LNCAP (cell line): ENCODE measurements around the gene ARFIP2.

ENCODE experiments used
- TF ChIP-seq, protein P1 (sequence below): fragments of 450-650 bp; IDR thresholded peaks from 2 replicates; pipeline ENCODE4 v1.5.1; 2017; ENCODE audit warnings: mild to moderate bottlenecking

The ARFIP2 gene

DNA sequence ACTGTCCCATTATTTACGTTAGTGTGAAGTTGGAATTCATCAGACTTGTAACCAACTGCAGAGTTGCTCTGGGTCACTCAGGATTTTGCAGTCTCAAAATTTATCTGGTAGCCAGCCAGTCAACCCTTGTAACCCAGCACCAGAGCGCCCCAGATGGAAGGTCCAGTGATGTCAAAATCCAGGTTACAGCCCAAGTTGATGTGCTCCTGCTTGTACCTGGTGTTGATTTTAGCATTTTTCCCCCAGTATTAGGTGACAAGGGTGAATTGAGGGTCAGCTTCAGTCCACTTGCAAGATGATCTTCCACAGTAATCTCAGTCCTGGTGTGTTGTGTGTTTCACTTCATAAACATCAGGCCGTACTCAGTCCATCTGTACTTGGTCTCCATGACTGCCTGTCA lies 7.7 kb upstream of the ARFIP2 start:
- TF ChIP-seq, protein P1, sequence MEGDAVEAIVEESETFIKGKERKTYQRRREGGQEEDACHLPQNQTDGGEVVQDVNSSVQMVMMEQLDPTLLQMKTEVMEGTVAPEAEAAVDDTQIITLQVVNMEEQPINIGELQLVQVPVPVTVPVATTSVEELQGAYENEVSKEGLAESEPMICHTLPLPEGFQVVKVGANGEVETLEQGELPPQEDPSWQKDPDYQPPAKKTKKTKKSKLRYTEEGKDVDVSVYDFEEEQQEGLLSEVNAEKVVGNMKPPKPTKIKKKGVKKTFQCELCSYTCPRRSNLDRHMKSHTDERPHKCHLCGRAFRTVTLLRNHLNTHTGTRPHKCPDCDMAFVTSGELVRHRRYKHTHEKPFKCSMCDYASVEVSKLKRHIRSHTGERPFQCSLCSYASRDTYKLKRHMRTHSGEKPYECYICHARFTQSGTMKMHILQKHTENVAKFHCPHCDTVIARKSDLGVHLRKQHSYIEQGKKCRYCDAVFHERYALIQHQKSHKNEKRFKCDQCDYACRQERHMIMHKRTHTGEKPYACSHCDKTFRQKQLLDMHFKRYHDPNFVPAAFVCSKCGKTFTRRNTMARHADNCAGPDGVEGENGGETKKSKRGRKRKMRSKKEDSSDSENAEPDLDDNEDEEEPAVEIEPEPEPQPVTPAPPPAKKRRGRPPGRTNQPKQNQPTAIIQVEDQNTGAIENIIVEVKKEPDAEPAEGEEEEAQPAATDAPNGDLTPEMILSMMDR: no peak

DNA sequence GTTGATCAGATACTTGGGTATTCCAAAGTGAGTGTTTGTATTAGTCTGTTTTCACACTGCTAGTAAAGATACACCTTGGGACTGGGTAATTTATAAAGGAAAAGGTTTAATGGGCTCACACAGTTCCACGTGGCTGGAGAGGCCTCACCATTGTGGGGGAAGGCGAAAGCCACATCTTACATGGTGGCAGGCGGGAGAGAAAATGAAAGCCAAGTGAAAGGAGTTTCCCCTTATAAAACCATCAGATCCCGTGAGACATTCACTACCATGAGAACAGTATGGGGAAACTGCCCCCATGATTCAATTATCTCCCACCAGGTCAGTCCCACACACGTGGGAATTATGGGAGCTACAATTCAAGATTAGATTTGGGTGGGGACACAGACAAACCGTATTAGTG lies 7.2 kb upstream of the ARFIP2 start:
- TF ChIP-seq, protein P1: no peak

DNA sequence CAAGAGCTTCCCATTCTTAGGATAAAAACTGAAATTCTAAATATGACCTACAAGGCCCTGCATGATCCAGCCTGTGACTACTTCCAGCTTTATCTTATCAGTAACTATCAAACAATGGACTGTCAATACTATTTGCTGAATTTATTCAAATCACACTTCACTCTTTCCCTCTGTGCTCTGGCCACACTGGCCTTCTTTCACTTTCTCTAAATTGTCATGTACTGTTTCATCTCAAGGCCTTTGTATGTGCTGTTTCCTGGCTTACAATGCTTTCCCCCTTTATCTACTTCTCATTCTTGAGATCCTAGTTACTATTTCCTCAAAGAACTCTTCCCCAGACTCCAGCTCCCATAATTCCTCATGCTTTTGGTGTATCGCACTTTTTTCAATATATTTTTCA lies 5.8 kb upstream of the ARFIP2 start:
- TF ChIP-seq, protein P1: no peak

DNA sequence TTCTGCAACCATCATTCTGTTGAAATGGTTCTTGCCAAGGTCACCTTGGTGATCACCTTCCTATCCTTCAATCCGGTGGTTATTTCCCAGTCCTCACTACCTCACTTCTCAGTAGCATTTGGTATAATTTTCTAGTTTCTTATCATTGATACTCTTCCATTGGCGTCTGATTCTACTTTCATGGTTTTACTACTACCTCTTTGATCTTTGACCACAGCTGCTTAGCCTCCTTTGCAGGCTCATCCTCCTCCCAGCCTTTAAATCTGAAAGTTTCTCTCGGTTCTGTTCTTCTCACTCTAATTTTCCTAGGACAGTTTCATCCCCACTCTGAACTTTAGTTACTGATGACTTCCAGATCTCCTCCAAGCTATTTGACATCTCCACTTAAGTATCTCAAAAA lies 5.1 kb upstream of the ARFIP2 start:
- TF ChIP-seq, protein P1: no peak

DNA sequence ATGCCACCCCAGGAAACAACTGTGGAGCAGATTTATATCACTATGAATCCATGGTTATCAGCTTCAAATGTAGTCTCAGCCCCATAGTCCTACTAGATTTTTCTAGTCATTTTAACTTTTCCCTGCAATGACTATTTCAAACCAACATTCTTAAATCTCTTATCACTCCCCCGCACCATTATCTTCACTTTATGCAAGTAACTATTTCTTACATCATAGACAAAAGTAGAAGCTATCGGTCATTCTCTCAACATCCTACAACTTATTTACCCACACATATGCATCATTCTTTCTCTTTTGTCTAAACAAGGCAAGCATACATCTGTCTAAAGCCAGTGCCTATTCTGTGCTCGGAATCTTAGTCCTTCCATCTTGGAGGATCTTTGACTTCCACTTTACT lies 4.5 kb upstream of the ARFIP2 start:
- TF ChIP-seq, protein P1: no peak

DNA sequence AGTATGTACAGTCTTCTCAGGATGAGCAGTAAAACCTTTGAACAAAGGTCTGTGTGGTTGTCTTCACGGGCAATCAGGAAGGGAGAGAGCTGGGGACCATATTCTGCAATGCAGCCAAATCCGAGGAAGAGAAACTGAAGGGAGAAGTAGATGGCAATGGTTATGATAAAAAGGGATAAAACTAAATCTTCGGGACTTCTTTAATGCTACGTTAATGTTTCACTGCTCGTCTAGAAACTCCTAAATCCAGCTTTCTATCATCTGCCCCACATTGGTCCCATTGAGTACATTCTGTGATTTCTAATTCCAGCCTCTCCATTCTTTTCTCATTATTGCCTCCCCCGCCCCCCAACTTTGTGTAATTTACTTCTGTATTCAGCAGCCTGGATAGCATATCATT lies 1.9 kb upstream of the ARFIP2 start:
- TF ChIP-seq, protein P1: no peak

DNA sequence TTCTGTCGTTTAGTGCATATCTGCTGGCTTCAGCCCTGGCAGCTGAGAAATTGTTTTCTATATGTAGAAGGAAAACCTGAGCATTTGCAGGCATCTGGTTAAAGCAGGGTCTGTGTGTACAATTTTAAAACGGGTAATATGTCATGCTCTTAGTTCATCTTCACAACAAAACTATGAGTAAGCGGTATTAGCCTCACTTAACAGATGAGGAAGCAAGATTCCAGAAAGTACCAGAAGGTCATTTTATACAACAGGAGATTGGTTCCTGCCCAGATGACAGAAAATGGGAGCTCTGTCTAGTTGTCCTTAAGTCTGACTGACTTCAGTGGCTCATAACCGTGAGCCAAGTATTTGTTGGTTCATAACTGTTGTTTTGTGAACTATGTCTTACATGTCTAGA lies 1.3 kb upstream of the ARFIP2 start:
- TF ChIP-seq, protein P1: no peak

DNA sequence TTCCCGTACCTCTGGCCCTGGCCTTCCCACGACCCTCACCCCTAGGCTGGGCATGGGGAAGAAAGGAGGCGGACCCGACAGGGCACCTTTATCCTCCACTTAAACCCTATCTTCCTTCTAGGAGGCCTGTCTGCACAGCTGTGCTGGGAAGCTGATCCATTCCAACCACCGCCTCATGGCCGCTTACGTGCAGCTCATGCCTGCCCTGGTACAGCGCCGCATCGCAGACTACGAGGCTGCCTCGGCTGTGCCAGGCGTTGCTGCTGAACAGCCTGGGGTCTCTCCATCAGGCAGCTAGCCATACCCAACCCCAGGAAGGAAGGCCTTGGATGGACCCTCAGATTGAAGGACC lies 769 bp upstream of the ARFIP2 start:
- TF ChIP-seq, protein P1: no peak
